HL-60 (cell line): ENCODE measurements around the gene SMYD1.

ENCODE experiments used
- DNase-seq, 2 experiments: peaks; one replicate each; pipeline ENCODE4 v3.0.0-alpha.2; 2010 to 2020; ENCODE audit warnings: low read depth in 1 of 2, low spot score in 1 of 2
- H3K27ac ChIP-seq: fragments of 250-450 bp; sonication (Bioruptor Pico); replicated peaks from 2 replicates; pipeline ENCODE4 v1.5.1; 2020; ENCODE audit warnings: mild to moderate bottlenecking, moderate library complexity
- H3K27me3 ChIP-seq: fragments of 250-450 bp; sonication (Bioruptor Pico); 2 replicates; pipeline ENCODE4 v1.5.1; 2021; ENCODE audit warnings: mild to moderate bottlenecking, moderate library complexity; ENCODE audit not compliant: insufficient read depth, poor library complexity, severe bottlenecking
- H3K4me3 ChIP-seq: replicated peaks from 2 replicates; pipeline ENCODE4 v1.5.1; 2011; ENCODE audit warnings: mild to moderate bottlenecking, control low read depth, low read length; ENCODE audit not compliant: insufficient read depth
- CTCF ChIP-seq: IDR thresholded peaks from one replicate; pipeline ENCODE4 v1.5.1; 2011; ENCODE audit warnings: low read length, control low read depth, inconsistent platforms; ENCODE audit not compliant: insufficient read depth
- GABPA ChIP-seq: IDR thresholded peaks from 2 replicates; pipeline ENCODE4 v1.6.1; 2012; ENCODE audit warnings: low read depth
- POLR2AphosphoS5 ChIP-seq: IDR thresholded peaks from 2 replicates; pipeline ENCODE4 v1.6.1; 2012; ENCODE audit warnings: low read depth
- REST ChIP-seq: IDR thresholded peaks from 2 replicates; pipeline ENCODE4 v1.6.1; 2012; ENCODE audit warnings: low read depth; ENCODE audit not compliant: insufficient replicate concordance
- SPI1 ChIP-seq: IDR thresholded peaks from 2 replicates; pipeline ENCODE4 v1.6.1; 2012; ENCODE audit warnings: low read depth, mild to moderate bottlenecking, borderline replicate concordance

Gene SMYD1

GRCh38 chr2:88090446-88091283 lies 23.0 kb downstream of the SMYD1 start:
- Histone ChIP-seq H3K27ac (peak overlapping the region; percentile 78), H3K4me3 (no peak overlapping the region)
- no peak for TF ChIP-seq POLR2AphosphoS5

GRCh38 chr2:88091943-88092342 lies 24.3 kb downstream of the SMYD1 start:
- Histone ChIP-seq H3K27me3 (no peaks in the 10 kb centered on the region), H3K27ac (peak overlapping the region; percentile 78), H3K4me3 (no peak overlapping the region)
- TF ChIP-seq SPI1 = peak; percentile 99
- TF ChIP-seq CTCF = no peak
- no peak for TF ChIP-seq GABPA
- TF ChIP-seq POLR2AphosphoS5 = peak; percentile 83
- no peak for TF ChIP-seq REST
- DNase-seq = peak; percentile 65 to 97

More at GRCh38 chr2:88090446-88091283, 23.0 kb downstream of the SMYD1 start:
- no peaks in the 10 kb centered on the region for H3K27me3 ChIP-seq
- peak in 1 of 2 experiments; percentile 35 for DNase-seq

GRCh38 chr2:88092773-88093172 lies 25.1 kb downstream of the SMYD1 start:
- TF ChIP-seq POLR2AphosphoS5 (no peak), GABPA (no peak), SPI1 (no peak), REST (no peak), CTCF (no peak)
- Histone ChIP-seq H3K27ac (peak overlapping the region; percentile 78), H3K4me3 (no peak overlapping the region), H3K27me3 (no peaks in the 10 kb centered on the region)
- peak in 1 of 2 experiments; percentile 43 for DNase-seq

- TF ChIP-seq SPI1 = no peak
- no peak for TF ChIP-seq REST
- TF ChIP-seq CTCF = no peak
- TF ChIP-seq POLR2AphosphoS5 = no peak
- no peak for TF ChIP-seq GABPA
- DNase-seq = no peak
These were observed 27.4 kb downstream of the SMYD1 start for GRCh38 chr2:88095022-88095421.

More at GRCh38 chr2:88095022-88095421, 27.4 kb downstream of the SMYD1 start:
- no peak overlapping the region for H3K27ac ChIP-seq
- no peaks in the 10 kb centered on the region for H3K27me3 ChIP-seq
- H3K4me3 ChIP-seq = no peak overlapping the region
